SK-N-SH (cell line): ENCODE measurements around the gene ABCD1. TPM values are rescaled to one million over a fixed set of nuclear protein-coding genes. Genes with fewer than 3 reads are reported as not detected.
"Not testable (repeated sequence)": the region's sequence is repeated elsewhere in the genome, so short reads cannot be mapped to it uniquely, and the experiment has no call there.

Experiments used
- CTCF ChIA-PET: fragments of 300-600, 350-600 bp; formaldehyde crosslinking; extraction: SDS; loops from one replicate; lab custom pipeline; 2021; lab: Yijun Ruan, JAX
- POLR2A ChIA-PET: fragments of 350-600 bp; sonication (Branson Sonifier 250); formaldehyde crosslinking; extraction: SDS; loops from one replicate; lab custom pipeline; 2020; ENCODE audit warnings: antibody characterized with exemption, inconsistent platforms; lab: Yijun Ruan, JAX
- DNase-seq: peaks from one replicate; pipeline ENCODE4 v3.0.0; 2012
- H2AFZ ChIP-seq: fragments of 200-600 bp; sonication (generic); 2 replicates; pipeline ENCODE4 v1.8.1; 2016; ENCODE audit warnings: antibody characterized with exemption, mild to moderate bottlenecking, low read depth
- H3F3A ChIP-seq: fragments of 200-600 bp; sonication (generic); replicated peaks from 2 replicates; pipeline ENCODE3; 2016; ENCODE audit warnings: antibody characterized with exemption, mild to moderate bottlenecking; ENCODE audit not compliant: insufficient read depth
- H3K27ac ChIP-seq, 2 experiments: fragments of 200-500 bp in 1 of 2; fragments of 200-600 bp in 1 of 2; sonication (Bioruptor generic) in 1 of 2; sonication (generic), shearing (Covaris generic) in 1 of 2; 2 replicates each; pipeline versions ENCODE4 v1.5.1 to v1.6.1; 2014 to 2016; ENCODE audit warnings: low read depth in 2 of 2, inconsistent platforms in 1 of 2, low read length in 1 of 2, mild to moderate bottlenecking in 1 of 2, mixed read lengths in 1 of 2
- H3K27me3 ChIP-seq: fragments of 200-600 bp; sonication (generic), shearing (Covaris generic); 2 replicates; pipeline ENCODE4 v1.6.1; 2016; ENCODE audit warnings: mixed run types; ENCODE audit not compliant: insufficient read depth
- H3K36me3 ChIP-seq, 2 experiments: fragments of 200-500 bp in 1 of 2; fragments of 200-600 bp in 1 of 2; sonication (Bioruptor generic) in 1 of 2; sonication (generic) in 1 of 2; replicated peaks in 1 of 2; 2 replicates each; pipeline versions ENCODE3 to v1.5.1; 2014 to 2016; ENCODE audit warnings: low read length in 1 of 2, mild to moderate bottlenecking in 1 of 2; ENCODE audit not compliant: insufficient read depth in 2 of 2, control insufficient read depth in 1 of 2
- H3K4me1 ChIP-seq, 2 experiments: fragments of 200-500 bp in 1 of 2; fragments of 200-600 bp in 1 of 2; sonication (Bioruptor generic) in 1 of 2; sonication (generic), shearing (Covaris generic) in 1 of 2; 2 replicates each; pipeline versions ENCODE4 v1.5.1 to v1.6.1; 2014 to 2016; ENCODE audit warnings: low read depth in 1 of 2, low read length in 1 of 2, mixed run types in 1 of 2; ENCODE audit not compliant: insufficient read depth in 2 of 2, control insufficient read depth in 1 of 2
- H3K4me2 ChIP-seq: fragments of 200-600 bp; sonication (generic), shearing (Covaris generic); 2 replicates; pipeline ENCODE4 v1.6.1; 2017; ENCODE audit warnings: mixed run types
- H3K4me3 ChIP-seq, 2 experiments: fragments of 200-500 bp in 1 of 2; fragments of 200-600 bp in 1 of 2; sonication (Bioruptor generic) in 1 of 2; sonication (generic), shearing (Covaris generic) in 1 of 2; 2 replicates each; pipeline versions ENCODE4 v1.5.1 to v1.8.1; 2014 to 2016; ENCODE audit warnings: low read depth in 2 of 2, inconsistent platforms in 1 of 2, low read length in 1 of 2, mild to moderate bottlenecking in 1 of 2, mixed read lengths in 1 of 2, moderate library complexity in 1 of 2
- H3K79me2 ChIP-seq: fragments of 200-600 bp; sonication (generic); 2 replicates; pipeline ENCODE4 v1.8.1; 2017; ENCODE audit warnings: mild to moderate bottlenecking; ENCODE audit not compliant: insufficient read depth
- H3K9ac ChIP-seq: fragments of 200-600 bp; sonication (generic); 2 replicates; pipeline ENCODE4 v1.6.1; 2017; ENCODE audit warnings: mixed run types
- H3K9me2 ChIP-seq: fragments of 200-600 bp; sonication (generic); 2 replicates; pipeline ENCODE4 v1.6.1; 2017; ENCODE audit warnings: mixed run types
- H3K9me3 ChIP-seq: fragments of 200-600 bp; sonication (generic); 2 replicates; pipeline ENCODE4 v1.6.1; 2017; ENCODE audit warnings: mixed run types, mild to moderate bottlenecking, moderate library complexity
- H4K20me1 ChIP-seq: fragments of 200-600 bp; sonication (generic); 2 replicates; pipeline ENCODE4 v1.6.1; 2017; ENCODE audit warnings: mild to moderate bottlenecking, mixed run types; ENCODE audit not compliant: insufficient read depth
- EP300 ChIP-seq, 2 experiments: IDR thresholded peaks; 2 replicates each; pipeline versions ENCODE4 v1.4.0 to v1.6.1; 2012; ENCODE audit warnings: borderline replicate concordance in 1 of 2, low read depth in 1 of 2, low read length in 1 of 2
- FOXM1 ChIP-seq: IDR thresholded peaks from 2 replicates; pipeline ENCODE4 v1.4.0; 2012; ENCODE audit warnings: low read depth, mild to moderate bottlenecking
- MAX ChIP-seq: IDR thresholded peaks from 2 replicates; pipeline ENCODE4 v1.4.0; 2012; ENCODE audit warnings: low read depth
- MXI1 ChIP-seq: IDR thresholded peaks from 2 replicates; pipeline ENCODE4 v1.6.1; 2012; ENCODE audit warnings: mild to moderate bottlenecking, low read depth, low read length, improper control_type of control experiment
- NFIC ChIP-seq: IDR thresholded peaks from 2 replicates; pipeline ENCODE4 v1.4.0; 2012; ENCODE audit warnings: borderline replicate concordance
- NRF1 ChIP-seq: IDR thresholded peaks from 2 replicates; pipeline ENCODE4 v1.6.1; 2012; ENCODE audit warnings: low read depth, mild to moderate bottlenecking, low read length
- REST ChIP-seq: IDR thresholded peaks from 2 replicates; pipeline ENCODE4 v1.6.1; 2012; ENCODE audit warnings: mild to moderate bottlenecking, low read depth, low read length, moderate library complexity
- RXRA ChIP-seq: IDR thresholded peaks from 2 replicates; pipeline ENCODE4 v1.4.0; 2012; ENCODE audit warnings: low read depth, mild to moderate bottlenecking, borderline replicate concordance
- USF2 ChIP-seq: fragments of 150-350 bp; IDR thresholded peaks from 2 replicates; pipeline ENCODE4 v1.6.1; 2017; ENCODE audit warnings: antibody characterized with exemption, low read length, low read depth, borderline replicate concordance
- YY1 ChIP-seq: IDR thresholded peaks from 2 replicates; pipeline ENCODE4 v1.4.0; 2012; ENCODE audit warnings: low read depth, mild to moderate bottlenecking
- WGBS: methylation state at CpG from one replicate; pipeline ENCODE4 v1.1.6; 2017; ENCODE audit warnings: low lambda C conversion rate; 5-methylcytosine and 5-hydroxymethylcytosine counted together
- polyA plus RNA-seq, 3 experiments: library from polyadenylated mRNA; depleted of rRNA; stranded (reverse); fragments of >200 nt; gene quantifications; 2 replicates each; pipeline ENCODE4 v1.2.3, GENCODE V29; 2012
- TF ChIP-seq, protein P1 (sequence below): IDR thresholded peaks from 2 replicates; pipeline ENCODE4 v1.4.0; 2012; ENCODE audit warnings: low read depth, borderline replicate concordance
- TF ChIP-seq, protein P2 (sequence below): fragments of 150-350 bp; IDR thresholded peaks from 2 replicates; pipeline ENCODE4 v1.6.1; 2016; ENCODE audit warnings: mild to moderate bottlenecking, low read depth, low read length

ABCD1 gene
- polyA plus RNA-seq, 1 of the 3 experiments (the other 2 are of a cell fraction), result 7.9 TPM

DNA sequence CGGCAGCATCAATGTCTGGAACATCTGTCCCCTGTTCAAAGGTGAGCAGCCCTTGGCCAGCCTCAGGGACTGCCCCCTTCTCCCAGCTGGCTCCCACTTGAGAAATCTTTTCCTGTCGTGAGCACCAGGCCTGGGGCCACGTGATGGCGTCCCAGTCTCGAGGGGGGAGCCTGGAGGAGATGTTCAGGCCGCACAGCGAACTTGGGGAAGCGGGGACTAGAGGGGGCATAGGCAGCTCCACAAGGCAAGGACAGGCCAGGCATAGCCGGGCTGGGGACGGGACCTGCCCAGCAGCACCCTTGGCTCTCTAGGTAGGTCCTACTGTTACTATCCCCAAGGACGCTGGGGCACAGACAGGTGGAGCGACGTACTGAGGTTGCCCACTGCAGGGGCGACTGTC lies 34.2 kb upstream of the ABCD1 start:
- DNase-seq, result no peak
- no peaks in the 10 kb centered on the region for H3K9me3 ChIP-seq
- H3K27ac ChIP-seq, result no peak overlapping the region
- CTCF ChIA-PET, result no interaction called here
- 42% methylated on average over 7 of the region's 14 CpGs for WGBS
- TF ChIP-seq REST, result no peak
- no peak for TF ChIP-seq YY1
- no peak for TF ChIP-seq FOXM1
- TF ChIP-seq RXRA, result no peak
- no peak for TF ChIP-seq NFIC
- no peak for TF ChIP-seq EP300 (IDR thresholded peaks at IDR 0.05; ENCODE audit: borderline replicate concordance in 1 of 2, low read depth in 1 of 2, low read length in 1 of 2)
- no peak for TF ChIP-seq MXI1
- TF ChIP-seq NRF1, result no peak
- TF ChIP-seq MAX, result no peak
- no peak for TF ChIP-seq USF2
- TF ChIP-seq, protein P1, sequence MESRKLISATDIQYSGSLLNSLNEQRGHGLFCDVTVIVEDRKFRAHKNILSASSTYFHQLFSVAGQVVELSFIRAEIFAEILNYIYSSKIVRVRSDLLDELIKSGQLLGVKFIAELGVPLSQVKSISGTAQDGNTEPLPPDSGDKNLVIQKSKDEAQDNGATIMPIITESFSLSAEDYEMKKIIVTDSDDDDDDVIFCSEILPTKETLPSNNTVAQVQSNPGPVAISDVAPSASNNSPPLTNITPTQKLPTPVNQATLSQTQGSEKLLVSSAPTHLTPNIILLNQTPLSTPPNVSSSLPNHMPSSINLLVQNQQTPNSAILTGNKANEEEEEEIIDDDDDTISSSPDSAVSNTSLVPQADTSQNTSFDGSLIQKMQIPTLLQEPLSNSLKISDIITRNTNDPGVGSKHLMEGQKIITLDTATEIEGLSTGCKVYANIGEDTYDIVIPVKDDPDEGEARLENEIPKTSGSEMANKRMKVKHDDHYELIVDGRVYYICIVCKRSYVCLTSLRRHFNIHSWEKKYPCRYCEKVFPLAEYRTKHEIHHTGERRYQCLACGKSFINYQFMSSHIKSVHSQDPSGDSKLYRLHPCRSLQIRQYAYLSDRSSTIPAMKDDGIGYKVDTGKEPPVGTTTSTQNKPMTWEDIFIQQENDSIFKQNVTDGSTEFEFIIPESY, result no peak
- TF ChIP-seq, protein P2, sequence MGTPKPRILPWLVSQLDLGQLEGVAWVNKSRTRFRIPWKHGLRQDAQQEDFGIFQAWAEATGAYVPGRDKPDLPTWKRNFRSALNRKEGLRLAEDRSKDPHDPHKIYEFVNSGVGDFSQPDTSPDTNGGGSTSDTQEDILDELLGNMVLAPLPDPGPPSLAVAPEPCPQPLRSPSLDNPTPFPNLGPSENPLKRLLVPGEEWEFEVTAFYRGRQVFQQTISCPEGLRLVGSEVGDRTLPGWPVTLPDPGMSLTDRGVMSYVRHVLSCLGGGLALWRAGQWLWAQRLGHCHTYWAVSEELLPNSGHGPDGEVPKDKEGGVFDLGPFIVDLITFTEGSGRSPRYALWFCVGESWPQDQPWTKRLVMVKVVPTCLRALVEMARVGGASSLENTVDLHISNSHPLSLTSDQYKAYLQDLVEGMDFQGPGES, result no peak
- H3K27me3 ChIP-seq, result peaks cover 4% of the 10 kb centered on the region; the same call in 1 of the 2 replicates
- peaks cover 12% of the 10 kb centered on the region for H3K79me2 ChIP-seq
- H3K4me2 ChIP-seq, result peak overlapping the region; percentile 74; the same call in 1 of the 2 replicates
- POLR2A ChIA-PET, result no interaction called here
- H2AFZ ChIP-seq, result no peak overlapping the region
- H3K4me3 ChIP-seq, result no peak overlapping the region
- peaks cover 0 to 2% of the 10 kb centered on the region in 2 experiments for H3K36me3 ChIP-seq
- H4K20me1 ChIP-seq, result peaks cover 9% of the 10 kb centered on the region; the same call in 1 of the 2 replicates
- no peak overlapping the region for H3K9ac ChIP-seq
- H3K9me2 ChIP-seq, result no peaks in the 10 kb centered on the region
- peaks cover 0 to 48% of the 10 kb centered on the region in 2 experiments; a peak in 1 of 4 replicates for H3K4me1 ChIP-seq
- H3F3A ChIP-seq, result no peaks in the 10 kb centered on the region

- H3K79me2 ChIP-seq, result peaks cover 12% of the 10 kb centered on the region
- CTCF ChIA-PET, H3K4me3 ChIP-seq, H3K9me3 ChIP-seq, H2AFZ ChIP-seq, H3K4me2 ChIP-seq, H3K36me3 ChIP-seq, H3K9me2 ChIP-seq, H3K27ac ChIP-seq, H3K27me3 ChIP-seq, H3F3A ChIP-seq, H4K20me1 ChIP-seq, H3K9ac ChIP-seq, DNase-seq, POLR2A ChIA-PET: not testable (repeated sequence)
- H3K4me1 ChIP-seq, result peaks cover 0 to 41% of the 10 kb centered on the region in 2 experiments; a peak in 1 of 4 replicates
- WGBS, result 52% methylated on average over 6 of the region's 21 CpGs
Measured at GRCh38 chrX:153691032-153691827, 33.4 kb upstream of the ABCD1 start.
